K562 (cell line): ENCODE data around the gene AGPAT4. TPM values are rescaled to one million over a fixed set of nuclear protein-coding genes. Genes with fewer than 3 reads are reported as not detected.

Experiments
- BRD4 ChIP-seq: fragments of 200-600 bp; sonication (generic); IDR thresholded peaks from 2 replicates; pipeline ENCODE4 v1.6.1; 2017; ENCODE audit warnings: inconsistent platforms
- CTCFL ChIP-seq: IDR thresholded peaks from 2 replicates; pipeline ENCODE4 v1.6.1; 2011; ENCODE audit warnings: borderline replicate concordance, low read depth, mild to moderate bottlenecking, moderate library complexity, low read length; ENCODE audit not compliant: insufficient read depth, poor library complexity, severe bottlenecking
- CUX1 ChIP-seq: fragments of 200-800 bp; sonication (Bioruptor generic); IDR thresholded peaks from 2 replicates; pipeline ENCODE4 v1.6.1; 2016; ENCODE audit warnings: missing genetic modification characterization, missing compliant biosample characterization
- CXXC5 ChIP-seq: fragments of 250-450 bp; sonication (Bioruptor Pico); IDR thresholded peaks from 2 replicates; pipeline ENCODE4 v1.8.0; 2022; ENCODE audit warnings: inconsistent platforms, mild to moderate bottlenecking, moderate library complexity
- GABPA ChIP-seq: fragments of 200-800 bp; sonication (Bioruptor generic); conservative IDR thresholded peaks from 2 replicates; pipeline ENCODE4 v1.6.1; 2016; ENCODE audit warnings: low read depth, missing genetic modification characterization, missing compliant biosample characterization
- GTF2E2 ChIP-seq: fragments of 200-800 bp; sonication (Bioruptor generic); IDR thresholded peaks from 2 replicates; pipeline ENCODE4 v1.6.1; 2016; ENCODE audit warnings: missing genetic modification characterization, missing compliant biosample characterization
- GTF2F1 ChIP-seq: IDR thresholded peaks from 2 replicates; pipeline ENCODE4 v1.6.1; 2011; ENCODE audit warnings: low read depth, low read length, improper control_type of control experiment
- LCOR ChIP-seq: sonication (generic); formaldehyde crosslinking; IDR thresholded peaks from 2 replicates; pipeline ENCODE4 v1.8.0; 2022; ENCODE audit warnings: mild to moderate bottlenecking, missing genetic modification reagents
- NBN ChIP-seq: fragments of 450-650 bp; IDR thresholded peaks from 2 replicates; pipeline ENCODE4 v1.6.1; 2016; ENCODE audit warnings: low read depth, mild to moderate bottlenecking
- NRF1 ChIP-seq, 2 experiments: fragments of 450-650 bp; IDR thresholded peaks in 1 of 2; conservative IDR thresholded peaks in 1 of 2; 2 replicates each; pipeline ENCODE4 v1.6.1; 2014; ENCODE audit warnings: mild to moderate bottlenecking in 2 of 2
- POLR2AphosphoS2 ChIP-seq: IDR thresholded peaks from 2 replicates; pipeline ENCODE4 v1.6.1; 2012; ENCODE audit warnings: low read length, improper control_type of control experiment
- RB1 ChIP-seq: fragments of 450-650 bp; IDR thresholded peaks from 2 replicates; pipeline ENCODE4 v1.6.1; 2017; ENCODE audit warnings: low read depth, mild to moderate bottlenecking
- XRCC5 ChIP-seq: fragments of 200-400 bp; formaldehyde crosslinking; IDR thresholded peaks from 2 replicates; pipeline ENCODE4 v1.6.1; 2017; ENCODE audit warnings: low read depth, mild to moderate bottlenecking, low read length
- YY1 ChIP-seq, 3 experiments: IDR thresholded peaks; 2 replicates each; pipeline ENCODE4 v1.6.1; 2011; ENCODE audit warnings: low read length in 2 of 3, mild to moderate bottlenecking in 2 of 3, moderate library complexity in 2 of 3, borderline replicate concordance in 1 of 3, control low read depth in 1 of 3, low read depth in 1 of 3; ENCODE audit not compliant: insufficient read depth in 3 of 3, insufficient replicate concordance in 2 of 3, control insufficient read depth in 1 of 3, insufficient read length in 1 of 3; ENCODE audit errors: extremely low read depth in 1 of 3
- polyA plus RNA-seq, 8 experiments: library from polyadenylated mRNA; depleted of rRNA in 4 of 8; stranded (reverse) in 5 of 8; unstranded in 3 of 8; fragments of >200 nt; fragmentation: Nextera tagmentation in 2 of 8; fragmentation: Illumina TruSeq in 1 of 8; extraction: Ambion mirVana in 2 of 8; extraction: Trizol in 1 of 8; gene quantifications; 2 replicates each; pipeline versions ENCODE4 v1.2.1 to v1.2.3, GENCODE V29; 2011 to 2014; ENCODE audit warnings: inconsistent platforms in 1 of 8, missing spikeins in 1 of 8
- total RNA-seq, 7 experiments: library from RNA; depleted of rRNA in 6 of 7; stranded (reverse); fragments of >200 nt in 6 of 7; fragmentation: Illumina TruSeq in 2 of 7; extraction: Trizol in 2 of 7; gene quantifications; 2 replicates each; pipeline versions ENCODE4 v1.2.1 to v1.2.3, GENCODE V29; 2011 to 2021; ENCODE audit warnings: low replicate concordance in 1 of 7
- TF ChIP-seq, protein P1 (sequence below): fragments of 450-650 bp; IDR thresholded peaks from 2 replicates; pipeline ENCODE4 v1.6.1; 2016
- TF ChIP-seq, protein P2 (sequence below): fragments of 450-650 bp; IDR thresholded peaks from 2 replicates; pipeline ENCODE4 v1.6.1; 2016; ENCODE audit warnings: borderline replicate concordance

Gene AGPAT4
- total and polyA plus RNA-seq, 9 of the 15 experiments (the other 6 are each of a cell fraction or from before 2014, with no cell fraction given), result 2.2 to 15.0 (median 5.7) TPM

DNA sequence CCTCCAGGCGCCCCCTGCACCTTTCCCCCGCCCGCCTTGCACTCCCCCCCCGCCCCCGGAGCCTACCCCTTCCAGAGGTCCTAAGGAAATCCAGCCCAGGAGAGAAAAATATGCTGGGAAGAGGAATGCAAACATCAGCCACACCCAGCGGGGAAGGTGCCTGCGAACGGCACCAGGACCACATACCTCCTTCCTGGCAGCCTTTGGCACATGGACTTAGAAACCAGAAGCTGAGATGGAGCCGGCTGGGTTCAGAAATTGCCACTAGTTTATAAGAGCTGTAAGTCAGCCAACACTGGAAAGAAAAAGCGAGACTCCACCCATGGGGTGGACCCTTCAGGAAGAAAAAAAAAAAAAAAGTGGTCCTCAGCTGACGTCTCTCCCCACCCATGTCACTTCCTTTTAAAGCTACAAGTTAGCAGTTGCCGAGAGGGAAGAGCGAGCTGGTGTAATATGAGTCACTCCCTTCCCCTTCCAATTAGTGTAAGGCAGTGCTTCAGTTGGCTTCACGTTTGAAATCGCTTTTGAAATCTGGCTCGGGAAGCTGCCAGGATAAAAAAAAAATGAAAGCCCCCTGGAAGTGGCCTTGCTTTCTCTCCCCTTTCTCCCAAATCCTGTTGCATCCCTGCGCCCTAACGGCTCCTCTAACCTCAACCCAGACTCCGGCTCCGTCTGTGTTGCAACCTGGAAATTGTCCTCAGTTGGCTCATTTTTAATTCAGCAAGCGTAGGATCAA is at the start of gene AGPAT4 (continued):
- TF ChIP-seq CTCFL, result no peak
- 0 out of 2 replicates have a peak, but pooled peaks have one; percentile 79 for TF ChIP-seq BRD4
- TF ChIP-seq YY1 (IDR thresholded peaks at IDR 0.05; ENCODE audit: borderline replicate concordance in 1 of 3, control insufficient read depth in 1 of 3, extremely low read depth in 1 of 3, insufficient read depth in 3 of 3, insufficient read length in 1 of 3, insufficient replicate concordance in 2 of 3, low read depth in 1 of 3, low read length in 2 of 3), result peak in 1 of 3 experiments; percentile 48
- peak; percentile 60; the same call in 1 of the 2 replicates for TF ChIP-seq LCOR (CRISPR knock-in tag)
- peak; percentile 85 for TF ChIP-seq GABPA
- peak; percentile 57; the same call in 1 of the 2 replicates for TF ChIP-seq RB1
- TF ChIP-seq, protein P1, sequence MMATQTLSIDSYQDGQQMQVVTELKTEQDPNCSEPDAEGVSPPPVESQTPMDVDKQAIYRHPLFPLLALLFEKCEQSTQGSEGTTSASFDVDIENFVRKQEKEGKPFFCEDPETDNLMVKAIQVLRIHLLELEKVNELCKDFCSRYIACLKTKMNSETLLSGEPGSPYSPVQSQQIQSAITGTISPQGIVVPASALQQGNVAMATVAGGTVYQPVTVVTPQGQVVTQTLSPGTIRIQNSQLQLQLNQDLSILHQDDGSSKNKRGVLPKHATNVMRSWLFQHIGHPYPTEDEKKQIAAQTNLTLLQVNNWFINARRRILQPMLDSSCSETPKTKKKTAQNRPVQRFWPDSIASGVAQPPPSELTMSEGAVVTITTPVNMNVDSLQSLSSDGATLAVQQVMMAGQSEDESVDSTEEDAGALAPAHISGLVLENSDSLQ, result peak; percentile 87
- peak; percentile 74 for TF ChIP-seq NBN
- TF ChIP-seq GTF2F1, result no peak
- 0 out of 2 replicates have a peak, but pooled peaks have one; percentile 78 for TF ChIP-seq XRCC5
- TF ChIP-seq POLR2AphosphoS2, result 0 out of 2 replicates have a peak, but pooled peaks have one; percentile 34
- TF ChIP-seq CUX1 (CRISPR knock-in tag), result no peak
- peak; percentile 91 for TF ChIP-seq GTF2E2
- TF ChIP-seq, protein P2, sequence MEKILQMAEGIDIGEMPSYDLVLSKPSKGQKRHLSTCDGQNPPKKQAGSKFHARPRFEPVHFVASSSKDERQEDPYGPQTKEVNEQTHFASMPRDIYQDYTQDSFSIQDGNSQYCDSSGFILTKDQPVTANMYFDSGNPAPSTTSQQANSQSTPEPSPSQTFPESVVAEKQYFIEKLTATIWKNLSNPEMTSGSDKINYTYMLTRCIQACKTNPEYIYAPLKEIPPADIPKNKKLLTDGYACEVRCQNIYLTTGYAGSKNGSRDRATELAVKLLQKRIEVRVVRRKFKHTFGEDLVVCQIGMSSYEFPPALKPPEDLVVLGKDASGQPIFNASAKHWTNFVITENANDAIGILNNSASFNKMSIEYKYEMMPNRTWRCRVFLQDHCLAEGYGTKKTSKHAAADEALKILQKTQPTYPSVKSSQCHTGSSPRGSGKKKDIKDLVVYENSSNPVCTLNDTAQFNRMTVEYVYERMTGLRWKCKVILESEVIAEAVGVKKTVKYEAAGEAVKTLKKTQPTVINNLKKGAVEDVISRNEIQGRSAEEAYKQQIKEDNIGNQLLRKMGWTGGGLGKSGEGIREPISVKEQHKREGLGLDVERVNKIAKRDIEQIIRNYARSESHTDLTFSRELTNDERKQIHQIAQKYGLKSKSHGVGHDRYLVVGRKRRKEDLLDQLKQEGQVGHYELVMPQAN, result no peak
- peak in 1 of 2 experiments; percentile 29; a peak in 1 of 4 replicates for TF ChIP-seq NRF1 (conservative IDR thresholded peaks at IDR 0.05 in 1 of 2, IDR thresholded peaks at IDR 0.05 in 1 of 2)
- peak; percentile 51 for TF ChIP-seq CXXC5 (CRISPR knock-in tag)
